HepG2 (cell line): ENCODE measurements around the gene THSD4. TPM values are rescaled to one million over a fixed set of nuclear protein-coding genes. Genes with fewer than 3 reads are reported as not detected.

Experiments
- ATAC-seq: fragments of 200-7000 bp; cut with Tn5 transposase; 3 replicates; pipeline ENCODE4 v1.9.1; 2020; ENCODE audit warnings: mild to moderate bottlenecking, moderate library complexity
- BruUV-seq: library from RNA; stranded (reverse); fragments of 400-500 nt; replicated peaks from 2 replicates; lab custom pipeline; 2021; lab: Mats Ljungman, UMichigan
- CTCF ChIA-PET: fragments of 300-600 bp; formaldehyde crosslinking; extraction: SDS; loops from one replicate; lab custom pipeline; 2021; ENCODE audit warnings: low total read pairs, inconsistent platforms, low intra/inter-chr PET ratio; lab: Yijun Ruan, JAX
- POLR2A ChIA-PET: fragments of 350-600 bp; sonication (Branson Sonifier 250); formaldehyde crosslinking; loops from one replicate; lab custom pipeline; 2020; ENCODE audit warnings: antibody characterized with exemption, inconsistent platforms; lab: Yijun Ruan, JAX
- DNase-seq: peaks from one replicate; pipeline ENCODE4 v3.0.0-alpha.2; 2015; ENCODE audit warnings: low spot score
- FAIRE-seq: peaks from 3 replicates; lab custom pipeline; 2011; peaks lifted over from hg19 to GRCh38; lab: Jason Lieb, UNC
- H2AFZ ChIP-seq: one replicate; pipeline ENCODE4 v1.6.1; 2011; ENCODE audit warnings: low read length, inconsistent platforms
- H3K27ac ChIP-seq: fragments of 300-600 bp; 3 replicates; pipeline ENCODE4 v1.8.0; 2011; ENCODE audit warnings: mixed run types, mild to moderate bottlenecking, mixed read lengths, low read length, inconsistent platforms; ENCODE audit not compliant: insufficient read depth; ENCODE audit errors: extremely low read length
- H3K27me3 ChIP-seq, 2 experiments: fragments of 200-600 bp in 1 of 2; 2 replicates in 1 of 2; 3 replicates in 1 of 2; pipeline versions ENCODE4 v1.6.0 to v1.8.0; 2011; ENCODE audit warnings: low read length in 2 of 2, mild to moderate bottlenecking in 2 of 2, moderate library complexity in 2 of 2, inconsistent platforms in 1 of 2; ENCODE audit not compliant: insufficient read depth in 2 of 2, control insufficient read depth in 1 of 2
- H3K36me3 ChIP-seq, 2 experiments: fragments of 200-600 bp in 1 of 2; replicated peaks in 1 of 2; 2 replicates in 1 of 2; 3 replicates in 1 of 2; pipeline versions ENCODE4 v1.5.1 to v1.8.0; 2011; ENCODE audit warnings: low read length in 2 of 2, inconsistent platforms in 1 of 2; ENCODE audit not compliant: insufficient read depth in 2 of 2, control insufficient read depth in 1 of 2
- H3K4me1 ChIP-seq: 2 replicates; pipeline ENCODE4 v1.5.1; 2012; ENCODE audit warnings: low read length, inconsistent platforms; ENCODE audit not compliant: insufficient read depth
- H3K4me2 ChIP-seq: 2 replicates; pipeline ENCODE4 v1.6.0; 2011; ENCODE audit warnings: low read depth, low read length, inconsistent platforms
- H3K4me3 ChIP-seq, 3 experiments: fragments of 200-600 bp in 1 of 3; sonication (generic), shearing (Covaris generic) in 1 of 3; replicated peaks in 1 of 3; 2 replicates each; pipeline ENCODE4 v1.5.1; 2011 to 2016; ENCODE audit warnings: low read length in 3 of 3, inconsistent platforms in 2 of 3, low read depth in 2 of 3, mild to moderate bottlenecking in 2 of 3, control low read depth in 1 of 3, mixed read lengths in 1 of 3; ENCODE audit not compliant: insufficient read depth in 1 of 3
- H3K79me2 ChIP-seq: one replicate; pipeline ENCODE4 v1.6.1; 2011; ENCODE audit warnings: low read length, inconsistent platforms; ENCODE audit not compliant: insufficient read depth
- H3K9ac ChIP-seq: 2 replicates; pipeline ENCODE4 v1.6.0; 2011; ENCODE audit warnings: mild to moderate bottlenecking, low read depth, low read length, inconsistent platforms; ENCODE audit not compliant: insufficient read depth
- H3K9me3 ChIP-seq: 2 replicates; pipeline ENCODE4 v1.5.1; 2012; ENCODE audit warnings: mild to moderate bottlenecking, low read length
- H4K20me1 ChIP-seq: 2 replicates; pipeline ENCODE4 v1.6.0; 2011; ENCODE audit warnings: inconsistent platforms, mild to moderate bottlenecking, low read length, moderate library complexity; ENCODE audit not compliant: insufficient read depth
- E2F1 ChIP-seq: sonication (generic); formaldehyde crosslinking; IDR thresholded peaks from 2 replicates; pipeline ENCODE4 v1.5.0; 2020; ENCODE audit warnings: missing genetic modification reagents
- KDM2A ChIP-seq: sonication (generic); formaldehyde crosslinking; IDR thresholded peaks from 2 replicates; pipeline ENCODE4 v1.4.0; 2020; ENCODE audit warnings: low read depth, missing genetic modification reagents, borderline replicate concordance
- MBD4 ChIP-seq: IDR thresholded peaks from 2 replicates; pipeline ENCODE4 v1.6.1; 2012; ENCODE audit warnings: low read length, inconsistent platforms, borderline replicate concordance
- NFATC3 ChIP-seq: sonication (generic); formaldehyde crosslinking; IDR thresholded peaks from 2 replicates; pipeline ENCODE4 v1.5.1; 2020; ENCODE audit warnings: mild to moderate bottlenecking, missing genetic modification reagents
- ONECUT2 ChIP-seq: sonication (generic); formaldehyde crosslinking; IDR thresholded peaks from 2 replicates; pipeline ENCODE4 v1.4.0; 2020; ENCODE audit warnings: missing genetic modification reagents
- THAP7 ChIP-seq: sonication (generic); formaldehyde crosslinking; IDR thresholded peaks from 2 replicates; pipeline ENCODE4 v1.8.1; 2023; ENCODE audit warnings: mild to moderate bottlenecking, missing genetic modification reagents
- ZNF160 ChIP-seq: sonication (generic); formaldehyde crosslinking; IDR thresholded peaks from 2 replicates; pipeline ENCODE4 v1.8.0; 2022; ENCODE audit warnings: mild to moderate bottlenecking, inconsistent platforms, missing genetic modification reagents
- ZNF678 ChIP-seq: sonication (generic); formaldehyde crosslinking; IDR thresholded peaks from 2 replicates; pipeline ENCODE4 v1.4.0; 2020; ENCODE audit warnings: mild to moderate bottlenecking, missing genetic modification reagents
- WGBS: methylation state at CpG from one replicate; pipeline ENCODE4 v1.1.6; 2017; ENCODE audit warnings: low lambda C conversion rate; 5-methylcytosine and 5-hydroxymethylcytosine counted together
- in situ Hi-C: cut with HindIII; loops from 2 replicates; pipeline ENCODE4 v1.10.0; 2017; ENCODE audit warnings: low pct_unique_long_range_greater_than_20kb; ENCODE audit not compliant: extremely low pct_ligation_motif_present
- intact Hi-C: fragments of 100-400 bp; cut with micrococcal nuclease; formaldehyde crosslinking; loops from one replicate; pipeline ENCODE4 v1.10.0; 2022; ENCODE audit not compliant: unreplicated experiment
- polyA plus RNA-seq, 8 experiments: library from polyadenylated mRNA; depleted of rRNA in 3 of 8; stranded (reverse) in 7 of 8; unstranded in 1 of 8; fragments of >200 nt; fragmentation: Illumina TruSeq in 4 of 8; extraction: Trizol in 4 of 8; gene quantifications; 2 replicates each; pipeline versions ENCODE4 v1.2.1 to v1.2.3, GENCODE V29; 2011 to 2016; ENCODE audit warnings: low read depth in 4 of 8, missing spikeins in 1 of 8, mixed read lengths in 1 of 8; ENCODE audit not compliant: insufficient read depth in 1 of 8
- total RNA-seq, 5 experiments: library from RNA; depleted of rRNA; stranded (reverse); fragments of >200 nt; fragmentation: Illumina TruSeq; extraction: Trizol; gene quantifications; 2 replicates each; pipeline ENCODE4 v1.2.3, GENCODE V29; 2016; ENCODE audit warnings: low read depth in 1 of 5
- TF ChIP-seq, protein P1 (sequence below): fragments of 450-650 bp; IDR thresholded peaks from 2 replicates; pipeline ENCODE4 v1.6.1; 2017

THSD4 gene
- total and polyA plus RNA-seq, 2 of the 13 experiments (the other 11 are each of a cell fraction or from before 2014, with no cell fraction given): 0.07 to 0.21 TPM

DNA sequence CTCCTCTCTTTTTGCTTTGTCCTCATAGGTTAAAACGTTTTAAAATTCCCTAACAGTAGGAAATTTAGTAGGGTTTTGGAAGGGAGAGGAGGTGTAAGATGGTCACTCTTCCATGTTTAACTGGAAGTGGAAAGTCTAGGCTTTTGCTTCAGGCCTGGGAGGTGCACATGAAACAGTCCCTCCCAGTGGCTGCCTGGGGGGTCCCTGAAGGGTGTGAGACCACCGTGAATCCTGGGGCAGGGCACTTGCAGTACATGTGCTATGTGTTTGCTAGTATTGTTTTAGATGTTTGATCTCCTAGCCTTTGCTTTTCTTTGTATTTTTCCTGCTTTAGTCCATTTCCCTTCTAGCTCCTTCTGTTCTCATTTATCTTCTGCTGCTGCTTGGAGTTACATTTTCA is 178.5 kb downstream of the THSD4 start:
- POLR2A ChIA-PET: no interaction called here
- CTCF ChIA-PET: no interaction called here
- DNase-seq (no peak), ATAC-seq (no peak), FAIRE-seq (no peak)
- 0% methylated on average over 2 of the region's 2 CpGs for WGBS
- H3K27ac ChIP-seq: no peak overlapping the region
- H4K20me1 ChIP-seq: no peaks in the 10 kb centered on the region
- H3K4me1 ChIP-seq: no peaks in the 10 kb centered on the region
- BruUV-seq: no TSS peak
- H3K79me2 ChIP-seq: no peaks in the 10 kb centered on the region
- H3K4me2 ChIP-seq: no peak overlapping the region
- H3K9ac ChIP-seq: no peak overlapping the region
- no peaks in the 10 kb centered on the region for H3K36me3 ChIP-seq
- TF ChIP-seq MBD4: no peak
- no peak for TF ChIP-seq E2F1 (CRISPR knock-in tag)
- no peak for TF ChIP-seq ZNF678 (CRISPR knock-in tag)
- TF ChIP-seq, protein P1, sequence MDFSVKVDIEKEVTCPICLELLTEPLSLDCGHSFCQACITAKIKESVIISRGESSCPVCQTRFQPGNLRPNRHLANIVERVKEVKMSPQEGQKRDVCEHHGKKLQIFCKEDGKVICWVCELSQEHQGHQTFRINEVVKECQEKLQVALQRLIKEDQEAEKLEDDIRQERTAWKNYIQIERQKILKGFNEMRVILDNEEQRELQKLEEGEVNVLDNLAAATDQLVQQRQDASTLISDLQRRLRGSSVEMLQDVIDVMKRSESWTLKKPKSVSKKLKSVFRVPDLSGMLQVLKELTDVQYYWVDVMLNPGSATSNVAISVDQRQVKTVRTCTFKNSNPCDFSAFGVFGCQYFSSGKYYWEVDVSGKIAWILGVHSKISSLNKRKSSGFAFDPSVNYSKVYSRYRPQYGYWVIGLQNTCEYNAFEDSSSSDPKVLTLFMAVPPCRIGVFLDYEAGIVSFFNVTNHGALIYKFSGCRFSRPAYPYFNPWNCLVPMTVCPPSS: no peak
- no peak for TF ChIP-seq THAP7 (CRISPR knock-in tag)
- TF ChIP-seq ZNF160: no peak
- TF ChIP-seq ONECUT2: no peak
- no peak for TF ChIP-seq KDM2A
- no peak for TF ChIP-seq NFATC3
- H3K27me3 ChIP-seq: no peaks in the 10 kb centered on the region
- H3K9me3 ChIP-seq: no peaks in the 10 kb centered on the region
- H2AFZ ChIP-seq: no peak overlapping the region
- H3K4me3 ChIP-seq: no peak overlapping the region
- intact Hi-C loops (no loop called here), in situ Hi-C loops (no loop called here)
